Activated T-cell treated with anti-CD3 and anti-CD28 coated beads for 24 hours (primary cell): ENCODE data around the gene ST6GAL1.
"Not testable (repeated sequence)": the region's sequence is repeated elsewhere in the genome, so short reads cannot be mapped to it uniquely, and the experiment has no call there.

Source experiments
- DNase-seq: peaks from one replicate; pipeline ENCODE4 v3.0.0-alpha.2; 2020; ENCODE audit warnings: low read depth

The ST6GAL1 gene, protein sequence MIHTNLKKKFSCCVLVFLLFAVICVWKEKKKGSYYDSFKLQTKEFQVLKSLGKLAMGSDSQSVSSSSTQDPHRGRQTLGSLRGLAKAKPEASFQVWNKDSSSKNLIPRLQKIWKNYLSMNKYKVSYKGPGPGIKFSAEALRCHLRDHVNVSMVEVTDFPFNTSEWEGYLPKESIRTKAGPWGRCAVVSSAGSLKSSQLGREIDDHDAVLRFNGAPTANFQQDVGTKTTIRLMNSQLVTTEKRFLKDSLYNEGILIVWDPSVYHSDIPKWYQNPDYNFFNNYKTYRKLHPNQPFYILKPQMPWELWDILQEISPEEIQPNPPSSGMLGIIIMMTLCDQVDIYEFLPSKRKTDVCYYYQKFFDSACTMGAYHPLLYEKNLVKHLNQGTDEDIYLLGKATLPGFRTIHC

DNA sequence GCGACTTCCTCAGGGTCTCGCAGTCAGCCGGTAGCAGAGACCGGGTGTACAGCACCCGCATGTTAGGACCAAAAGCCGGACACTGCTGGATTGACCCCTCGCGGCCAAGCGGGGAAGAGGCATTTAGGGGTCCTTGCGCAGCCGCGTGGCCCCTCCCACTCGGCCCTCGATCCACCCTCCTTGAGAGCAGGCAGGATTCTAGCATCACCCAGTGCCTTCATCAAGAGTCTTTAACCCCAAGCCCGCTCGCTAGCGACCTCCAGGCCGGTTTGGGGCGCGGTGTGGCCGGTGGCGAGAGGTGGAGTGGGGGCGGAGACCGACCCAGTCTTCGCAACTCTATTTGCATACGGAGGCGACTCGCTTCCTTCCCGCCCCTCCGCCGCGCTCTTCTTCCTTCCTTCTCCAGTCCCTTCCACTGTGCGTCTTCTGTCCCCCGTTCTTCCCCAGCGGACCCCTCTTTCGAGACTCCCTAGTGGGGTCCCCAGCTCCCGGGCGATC lies at the start of gene ST6GAL1:
TSS of gene ST6GAL1 (plus strand) at position 384 of the 498 bp plus-strand sequence. CDS start 112,178 bp downstream, outside the sequence.
- DNase-seq = peak; percentile 47

DNA sequence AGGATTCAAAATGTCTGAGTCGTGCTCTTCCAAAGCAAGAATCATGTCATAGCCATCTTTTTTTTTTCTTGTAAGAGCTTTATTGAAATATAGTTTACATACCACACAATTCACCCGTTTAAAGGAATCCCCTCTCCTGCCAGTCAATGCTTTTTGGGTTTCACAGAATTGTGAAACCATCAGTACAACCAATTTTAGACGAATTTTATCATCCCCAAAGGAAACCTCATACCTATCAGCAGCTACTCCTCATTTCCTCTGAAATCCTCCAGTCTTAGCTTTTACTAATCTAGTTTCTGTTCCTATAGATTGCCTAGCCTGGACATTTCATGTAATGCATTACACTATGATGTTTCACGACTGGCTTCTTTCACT lies 48.2 kb upstream of the ST6GAL1 start:
- no peak for DNase-seq

DNA sequence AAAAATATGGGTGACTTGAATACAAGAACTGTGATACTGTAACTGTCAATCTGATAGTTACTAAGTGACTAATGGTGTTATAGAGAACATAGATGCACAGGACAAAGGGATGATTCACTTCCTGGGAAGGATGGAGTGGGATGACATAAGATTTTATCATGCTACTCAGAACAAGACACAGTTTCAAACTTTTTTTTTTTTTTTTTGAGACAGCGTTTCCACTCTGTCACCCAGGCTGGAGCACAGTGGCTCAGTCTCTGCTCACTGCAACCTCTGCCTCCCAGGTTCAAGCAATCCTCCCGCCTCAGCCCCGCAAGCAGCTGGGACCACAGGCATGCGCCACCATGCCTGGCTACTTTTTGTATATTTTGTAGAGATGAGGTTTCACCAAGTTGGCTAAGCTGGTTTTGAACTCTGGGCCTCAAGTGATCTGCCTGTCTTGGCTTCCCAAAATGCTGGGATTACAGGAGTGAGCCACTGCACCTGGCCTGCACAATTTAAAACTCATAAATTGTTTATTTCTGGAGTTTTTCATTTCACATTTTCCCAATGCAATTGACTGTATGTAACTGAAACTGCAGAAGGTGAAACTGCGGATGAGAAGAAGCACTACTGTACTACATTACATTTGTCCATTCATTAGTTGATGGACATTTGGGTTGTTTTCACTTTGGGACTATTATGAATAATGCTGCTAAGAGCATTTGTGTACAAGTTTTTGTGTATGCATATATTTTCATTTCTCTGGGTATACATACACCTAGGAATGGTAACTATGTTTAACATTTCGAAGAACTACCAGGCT lies 47.2 kb upstream of the ST6GAL1 start:
- peak; percentile 38 for DNase-seq

DNA sequence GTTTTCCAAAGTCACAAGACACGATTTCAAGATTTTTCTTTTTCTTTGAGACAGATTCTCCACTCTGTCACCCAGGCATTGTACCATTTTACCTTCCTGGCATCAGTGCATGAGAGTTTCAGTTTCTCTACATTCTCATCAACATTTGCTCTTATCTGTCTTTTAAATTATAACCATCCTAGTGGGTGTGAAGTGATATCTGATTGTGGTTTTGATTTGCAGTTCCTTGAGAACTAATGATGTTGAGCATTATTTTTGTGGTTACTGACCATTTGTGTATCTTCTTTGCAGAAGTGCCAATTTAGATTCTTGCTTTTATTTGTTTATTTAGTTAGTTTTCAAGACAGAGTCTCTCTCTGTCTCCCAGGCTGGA lies 46.7 kb upstream of the ST6GAL1 start:
- DNase-seq = no peak

DNA sequence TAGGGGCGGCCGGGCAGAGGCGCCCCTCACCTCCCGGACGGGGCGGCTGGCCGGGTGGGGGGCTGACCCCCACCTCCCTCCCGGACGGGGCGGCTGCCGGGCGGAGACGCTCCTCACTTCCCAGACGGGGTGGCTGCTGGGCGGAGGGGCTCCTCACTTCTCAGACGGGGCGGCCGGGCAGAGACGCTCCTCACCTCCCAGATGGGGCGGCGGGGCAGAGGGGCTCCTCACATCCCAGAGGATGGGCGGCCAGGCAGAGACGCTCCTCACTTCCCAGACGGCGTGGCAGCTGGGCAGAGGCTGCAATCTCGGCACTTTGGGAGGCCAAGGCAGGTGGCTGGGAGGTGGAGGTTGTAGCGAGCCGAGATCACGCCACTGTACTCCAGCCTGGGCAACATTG lies 45.5 kb upstream of the ST6GAL1 start:
- not testable (repeated sequence) for DNase-seq

DNA sequence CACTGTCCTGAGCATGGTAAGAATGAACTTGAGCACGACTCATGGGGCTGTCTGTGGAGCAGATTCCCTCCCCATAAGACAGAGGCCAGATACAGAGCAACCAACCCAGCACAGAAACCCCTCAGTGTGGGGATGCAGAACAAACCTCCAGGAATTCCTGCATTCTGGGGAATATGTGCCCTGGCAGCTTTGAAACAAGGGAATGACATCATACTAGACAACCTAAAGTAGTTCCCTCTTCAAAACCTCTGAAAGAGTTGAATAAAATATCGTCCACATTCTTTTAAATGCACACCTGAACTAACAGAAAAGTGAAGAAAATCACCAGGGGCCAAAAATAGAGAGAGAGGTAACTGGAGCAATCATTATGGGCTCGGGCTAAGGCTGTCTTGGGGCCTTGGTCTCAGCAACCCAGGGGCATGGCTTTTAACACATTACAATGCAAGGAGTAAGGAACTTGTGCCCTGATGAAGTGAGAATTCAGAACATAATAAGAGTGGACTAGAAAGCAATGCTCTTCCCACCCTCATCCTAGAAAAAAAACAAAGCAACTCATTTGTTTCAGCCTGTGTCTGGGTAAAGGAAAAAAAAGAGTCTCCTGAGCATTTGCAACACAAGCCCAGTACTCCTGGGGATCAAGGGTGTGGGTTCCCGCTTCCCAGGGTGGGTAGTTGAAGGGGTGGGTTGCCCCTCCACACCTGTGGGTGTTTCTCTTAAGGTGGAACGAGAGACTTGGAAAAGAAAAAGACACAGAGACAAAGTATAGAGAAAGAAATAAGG lies 43.9 kb upstream of the ST6GAL1 start:
- no peak for DNase-seq

DNA sequence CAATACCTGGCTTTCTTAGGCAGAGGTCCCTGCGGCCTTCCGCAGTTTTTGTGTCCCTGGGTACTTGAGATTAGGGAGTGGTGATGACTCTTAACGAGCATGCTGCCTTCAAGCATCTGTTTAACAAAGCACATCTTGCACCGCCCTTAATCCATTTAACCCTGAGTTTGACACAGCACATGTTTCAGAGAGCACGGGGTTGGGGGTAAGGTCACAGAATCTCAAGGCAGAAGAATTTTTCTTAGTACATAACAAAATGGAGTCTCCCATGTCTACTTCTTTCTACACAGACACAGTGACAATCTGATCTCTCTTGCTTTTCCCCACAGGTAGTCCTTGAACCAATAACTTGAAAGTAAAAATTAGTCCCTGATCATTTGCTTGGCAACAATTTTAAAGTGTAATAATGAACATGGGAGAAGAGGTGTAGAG lies 42.8 kb upstream of the ST6GAL1 start:
- not testable (repeated sequence) for DNase-seq

DNA sequence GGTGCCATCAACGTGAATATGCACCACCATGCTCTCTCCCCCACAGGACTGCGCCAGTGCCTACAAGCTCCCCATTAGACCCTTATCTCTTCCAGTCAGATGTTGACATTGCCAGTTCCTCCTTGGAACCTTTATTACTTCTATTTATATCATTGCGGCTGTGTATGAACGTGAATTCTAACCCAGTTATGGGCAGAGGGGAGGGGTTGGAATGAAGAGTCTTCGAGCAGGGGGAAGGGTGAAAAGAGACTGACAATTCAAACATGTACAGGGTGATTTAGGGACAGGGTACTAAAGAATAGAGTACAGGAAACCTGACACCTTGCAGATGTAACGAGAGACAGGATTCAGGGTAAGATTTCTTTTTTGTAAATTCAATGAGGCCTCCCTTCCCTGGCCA lies 41.8 kb upstream of the ST6GAL1 start:
- no peak for DNase-seq

DNA sequence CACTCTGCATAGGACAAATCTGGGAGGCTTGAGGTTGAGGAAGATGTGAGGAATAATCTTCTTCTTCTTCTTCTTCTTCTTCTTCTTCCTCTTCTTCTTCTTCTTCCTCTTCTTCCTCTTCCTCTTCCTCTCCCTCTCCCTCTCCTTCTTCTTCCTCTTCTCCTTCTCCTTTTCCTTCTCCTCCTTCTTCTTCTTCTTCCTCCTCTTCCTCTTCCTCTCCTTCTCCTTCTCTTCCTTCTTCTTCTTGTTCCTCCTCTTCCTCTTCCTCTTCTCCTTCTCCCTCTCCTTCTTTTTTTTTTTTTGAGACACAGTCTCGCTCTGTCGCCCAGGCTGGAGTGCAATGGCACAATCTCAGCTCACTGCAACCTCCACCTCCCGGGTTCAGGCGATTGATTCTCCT lies 40.6 kb upstream of the ST6GAL1 start:
- not testable (repeated sequence) for DNase-seq

DNA sequence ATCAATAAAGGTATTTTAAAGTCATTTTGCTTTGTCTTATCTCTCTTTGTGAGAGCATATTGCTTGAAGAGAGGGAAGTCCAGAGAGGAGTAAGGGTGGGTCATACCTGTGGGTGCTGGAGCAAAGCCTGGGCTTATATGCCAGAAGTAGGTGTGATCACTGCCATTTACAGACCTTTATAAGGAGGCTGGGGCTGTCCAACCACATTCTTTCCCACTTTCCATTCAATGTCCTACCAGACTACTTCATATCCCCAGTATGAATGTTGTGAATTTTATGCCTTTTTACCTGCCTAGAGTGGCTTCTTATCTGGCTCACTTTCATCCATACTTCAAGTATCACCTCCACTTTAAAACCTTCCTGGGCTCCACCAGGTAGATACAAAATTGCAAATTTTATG lies 39.4 kb upstream of the ST6GAL1 start:
- DNase-seq = no peak

DNA sequence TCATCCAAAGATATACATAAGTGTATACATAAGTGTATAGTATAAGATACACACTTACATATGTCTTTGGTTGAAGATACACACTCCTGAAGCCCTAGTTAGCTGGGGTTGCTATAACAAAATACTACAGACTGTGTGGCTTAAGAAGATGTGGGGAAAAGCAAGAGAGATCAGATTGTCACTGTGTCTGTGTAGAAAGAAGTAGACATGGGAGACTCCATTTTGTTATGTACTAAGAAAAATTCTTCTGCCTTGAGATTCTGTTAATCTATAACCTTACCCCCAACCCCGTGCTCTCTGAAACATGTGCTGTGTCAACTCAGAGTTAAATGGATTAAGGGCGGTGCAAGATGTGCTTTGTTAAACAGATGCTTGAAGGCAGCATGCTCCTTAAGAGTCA lies 37.3 kb upstream of the ST6GAL1 start:
- DNase-seq = not testable (repeated sequence)

DNA sequence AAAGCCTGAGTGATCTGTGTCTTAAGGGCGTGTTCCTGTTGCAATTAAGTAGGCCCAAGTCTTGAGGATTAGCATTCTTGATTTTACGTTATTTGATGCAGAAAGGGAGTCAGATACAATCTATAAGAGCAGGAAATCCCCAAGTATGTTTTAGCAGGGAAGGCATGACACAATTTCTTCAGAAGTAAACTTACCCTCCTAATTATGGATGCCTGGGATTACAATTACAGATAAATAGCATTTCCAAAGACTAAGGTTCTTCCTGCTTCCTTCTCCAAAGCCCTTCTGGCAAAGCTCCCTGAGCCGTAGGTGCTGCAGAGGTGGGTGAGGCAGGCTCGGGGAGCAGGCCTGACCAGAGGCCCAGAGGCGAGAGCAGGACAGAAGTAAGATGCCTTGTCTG lies 34.9 kb upstream of the ST6GAL1 start:
- no peak for DNase-seq

DNA sequence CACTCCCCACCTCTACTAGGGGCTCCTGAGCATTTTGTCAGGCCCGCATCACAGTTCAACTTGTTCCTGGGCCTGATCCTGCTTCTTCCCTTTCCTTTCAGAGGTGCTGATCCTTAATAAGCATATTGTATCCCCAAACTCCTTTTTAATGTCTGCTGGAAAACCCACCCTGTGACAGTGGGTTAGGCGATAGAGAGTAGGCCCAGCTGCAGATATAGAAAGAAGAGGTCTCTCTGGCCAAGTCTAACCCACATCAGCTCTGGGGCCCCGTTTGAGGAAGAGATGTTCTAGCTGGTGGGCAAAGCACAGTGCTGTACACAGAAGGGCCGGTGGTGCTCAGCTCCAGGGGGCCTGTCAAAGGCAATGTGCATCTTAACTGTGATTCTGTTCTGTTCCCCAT lies 34.3 kb upstream of the ST6GAL1 start:
- no peak for DNase-seq

DNA sequence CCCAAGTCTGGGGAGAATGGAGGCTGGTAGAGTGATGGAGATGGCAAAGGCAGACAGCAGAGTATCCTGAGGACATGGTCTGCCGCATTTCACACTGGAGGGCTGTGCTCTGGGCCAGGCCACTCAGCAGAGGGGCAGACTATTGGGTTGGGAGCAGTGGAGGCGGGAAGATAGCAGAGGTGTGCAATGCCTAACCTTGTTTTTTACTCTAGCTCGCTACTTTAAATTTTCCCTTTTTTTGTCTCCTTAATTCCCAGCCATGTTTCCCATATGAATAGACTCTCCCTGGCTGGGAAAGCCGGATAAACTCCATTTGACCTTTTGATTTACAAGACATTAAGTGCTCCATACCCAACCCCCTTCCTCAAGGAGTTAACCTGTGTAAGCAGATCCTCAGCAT lies 33.5 kb upstream of the ST6GAL1 start:
- DNase-seq = no peak

DNA sequence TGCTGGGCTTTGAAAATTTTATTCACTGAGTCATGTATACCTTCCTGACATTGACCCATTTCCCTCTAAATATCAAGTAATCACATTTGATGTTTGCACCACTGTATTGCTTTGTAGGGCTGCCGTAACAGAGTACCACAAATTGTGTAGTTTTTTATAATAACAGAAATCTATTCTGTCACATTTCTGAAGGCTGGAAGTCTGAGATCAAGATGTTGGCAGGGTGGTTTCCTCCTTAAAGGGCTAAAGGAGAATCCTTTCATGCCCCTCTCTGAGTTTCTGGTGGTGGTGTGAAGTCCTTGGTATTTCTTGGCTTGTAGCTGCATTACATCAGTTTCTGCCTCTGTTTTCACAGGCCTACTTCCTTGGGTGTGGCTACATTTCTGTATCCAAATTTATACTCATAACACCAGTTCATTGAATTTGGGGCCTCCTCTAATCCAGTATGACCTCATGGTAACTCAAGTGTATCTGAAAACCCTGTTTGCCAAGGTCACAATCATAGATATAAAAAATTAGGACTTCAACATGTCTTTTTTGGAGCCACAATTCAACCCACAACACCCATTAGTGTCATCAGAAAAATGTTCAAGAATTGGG lies 29.1 kb upstream of the ST6GAL1 start:
- no peak for DNase-seq

DNA sequence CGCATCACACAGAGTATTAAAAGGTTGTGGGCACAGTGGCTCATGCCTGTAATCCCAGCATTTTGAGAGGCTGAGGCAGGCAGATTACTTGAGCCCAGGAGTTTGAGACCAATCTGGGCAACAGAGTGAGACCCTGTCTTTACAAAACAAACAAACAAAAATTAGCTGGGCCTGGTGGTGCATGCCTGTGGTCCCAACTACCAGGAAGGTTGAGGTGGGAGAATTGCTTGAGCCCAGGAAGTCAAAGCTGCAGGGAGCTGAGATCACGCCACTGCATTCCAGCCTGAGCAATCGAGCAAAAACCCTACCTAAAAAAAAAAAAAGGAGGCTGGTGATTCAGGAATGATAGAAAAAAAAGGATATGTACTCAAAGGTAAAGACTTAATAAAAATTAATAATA lies 28.2 kb upstream of the ST6GAL1 start:
- DNase-seq = no peak

DNA sequence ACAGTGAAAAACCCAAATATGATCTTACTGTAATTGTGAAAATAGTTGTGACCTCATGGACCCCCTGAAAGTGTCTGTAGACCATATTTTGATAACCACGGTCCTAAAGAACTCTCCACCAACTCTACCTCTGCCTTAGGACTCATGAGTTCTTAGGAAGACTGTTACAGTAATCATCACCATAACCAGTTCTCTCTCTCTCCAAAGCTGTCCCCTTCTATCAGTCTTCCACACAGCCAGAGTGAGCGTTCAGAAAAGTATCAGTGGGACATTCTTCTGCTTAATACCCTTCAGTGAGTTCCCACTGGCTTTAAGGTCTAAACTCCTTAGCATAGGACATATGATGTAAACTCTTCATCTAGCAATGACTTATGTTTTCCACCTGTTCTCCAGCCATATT lies 27.6 kb upstream of the ST6GAL1 start:
- no peak for DNase-seq

DNA sequence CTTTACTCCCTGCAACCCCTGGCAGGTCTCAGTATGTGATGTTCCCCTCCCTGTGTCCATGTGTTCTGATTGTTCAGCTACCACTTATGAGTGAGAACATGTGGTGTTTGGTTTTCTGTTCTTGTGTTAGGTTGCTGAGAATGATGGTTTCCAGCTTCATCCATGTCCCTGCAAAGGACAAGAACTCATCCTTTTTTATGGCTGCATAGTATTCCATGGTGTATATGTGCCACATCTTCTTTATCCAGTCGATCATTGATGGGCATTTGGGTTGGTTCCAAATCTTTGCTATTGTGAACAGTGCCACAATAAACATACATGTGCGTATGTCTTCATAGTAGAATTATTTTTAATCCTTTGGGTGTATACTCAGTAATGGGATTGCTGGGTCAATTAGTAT lies 26.6 kb upstream of the ST6GAL1 start:
- DNase-seq = not testable (repeated sequence)

DNA sequence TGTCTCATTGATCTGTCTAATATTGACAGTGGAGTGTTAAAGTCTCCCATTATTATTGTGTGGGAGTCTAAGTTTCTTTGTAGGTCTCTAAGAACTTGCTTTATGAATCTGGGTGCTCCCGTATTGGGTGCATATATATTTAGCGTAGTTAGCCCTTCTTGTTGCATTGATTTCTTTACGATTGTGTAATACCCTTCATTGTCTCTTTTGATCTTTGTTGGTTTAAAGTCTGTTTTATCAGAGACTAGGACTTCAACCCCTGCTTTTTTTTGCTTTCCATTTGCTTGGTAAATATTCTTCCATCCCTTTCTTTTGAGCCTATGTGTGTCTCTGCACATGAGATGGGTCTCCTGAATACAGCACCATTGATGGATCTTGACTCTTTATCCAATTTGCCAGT lies 23.3 kb upstream of the ST6GAL1 start:
- not testable (repeated sequence) for DNase-seq

DNA sequence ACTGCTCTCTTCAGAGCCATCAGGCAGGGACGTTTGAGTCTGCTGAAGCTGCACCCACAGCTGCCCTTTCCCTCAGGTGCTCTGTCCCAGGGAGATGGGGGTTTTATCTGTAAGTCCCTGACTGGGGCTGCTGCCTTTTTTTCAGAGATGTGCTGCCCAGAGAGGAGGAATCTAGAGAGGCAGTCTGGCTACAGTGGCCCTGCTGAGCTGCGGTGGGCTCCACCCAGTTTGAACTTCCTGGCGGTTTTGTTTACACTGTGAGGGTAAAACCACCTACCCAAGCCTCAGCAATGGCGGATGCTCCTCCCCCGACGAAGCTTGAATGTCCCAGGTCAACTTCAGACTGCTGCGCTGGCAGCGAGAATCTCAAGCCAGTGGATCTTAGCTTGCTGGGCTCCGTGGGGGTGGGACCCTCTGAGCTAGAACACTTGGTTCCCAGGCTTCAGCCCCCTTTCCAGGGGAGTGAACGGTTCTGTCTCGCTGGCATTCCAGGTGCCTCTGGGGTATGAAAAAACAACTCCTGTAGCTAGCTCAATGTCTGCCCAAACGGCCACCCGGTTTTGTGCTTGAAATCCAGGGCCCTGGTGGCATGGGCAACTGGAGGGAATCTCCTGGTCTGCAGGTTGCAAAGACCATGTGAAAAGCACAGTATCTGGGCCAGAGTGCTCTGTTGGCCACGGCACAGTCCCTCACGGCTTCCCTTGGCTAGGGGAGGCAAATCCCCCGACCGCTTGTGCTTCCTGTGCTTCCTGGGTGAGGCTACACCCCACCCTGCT lies 21.1 kb upstream of the ST6GAL1 start:
- DNase-seq = peak; percentile 55
